Transverse colon (tissue), 4 donors: ENCODE data around the gene PHF20.

Experiments
- CTCF ChIP-seq, 5 experiments: fragments of 200-600 bp in 3 of 5; fragments of 450-650 bp in 2 of 5; sonication (generic) in 3 of 5; IDR thresholded peaks; 1 replicate in 2 of 5; 2 replicates in 3 of 5; pipeline ENCODE4 v1.5.1; 2016 to 2017; ENCODE audit warnings: antibody characterized with exemption in 5 of 5, inconsistent platforms in 3 of 5, mild to moderate bottlenecking in 2 of 5, moderate library complexity in 1 of 5
- EP300 ChIP-seq: sonication (generic); formaldehyde crosslinking; IDR thresholded peaks from one replicate; pipeline ENCODE4 v1.6.1; 2017; ENCODE audit warnings: antibody characterized with exemption, low read depth
- POLR2A ChIP-seq: fragments of 450-650 bp; IDR thresholded peaks from one replicate; pipeline ENCODE4 v1.6.1; 2016; ENCODE audit warnings: antibody characterized with exemption, mild to moderate bottlenecking, moderate library complexity
- POLR2AphosphoS5 ChIP-seq, 3 donors: sonication (generic); formaldehyde crosslinking; IDR thresholded peaks; one replicate each; pipeline ENCODE4 v1.6.1; 2016; ENCODE audit warnings: antibody characterized with exemption in 3 of 3

GRCh38 chr20:35974256-35974655 is 202.4 kb downstream of the PHF20 start:
- TF ChIP-seq CTCF (IDR thresholded peaks at IDR 0.05) (no peak), EP300 (no peak), POLR2AphosphoS5 (IDR thresholded peaks at IDR 0.05) (no peak), POLR2A (no peak)
